ENCODE data around the gene TNS3.

TNS3 gene

DNA sequence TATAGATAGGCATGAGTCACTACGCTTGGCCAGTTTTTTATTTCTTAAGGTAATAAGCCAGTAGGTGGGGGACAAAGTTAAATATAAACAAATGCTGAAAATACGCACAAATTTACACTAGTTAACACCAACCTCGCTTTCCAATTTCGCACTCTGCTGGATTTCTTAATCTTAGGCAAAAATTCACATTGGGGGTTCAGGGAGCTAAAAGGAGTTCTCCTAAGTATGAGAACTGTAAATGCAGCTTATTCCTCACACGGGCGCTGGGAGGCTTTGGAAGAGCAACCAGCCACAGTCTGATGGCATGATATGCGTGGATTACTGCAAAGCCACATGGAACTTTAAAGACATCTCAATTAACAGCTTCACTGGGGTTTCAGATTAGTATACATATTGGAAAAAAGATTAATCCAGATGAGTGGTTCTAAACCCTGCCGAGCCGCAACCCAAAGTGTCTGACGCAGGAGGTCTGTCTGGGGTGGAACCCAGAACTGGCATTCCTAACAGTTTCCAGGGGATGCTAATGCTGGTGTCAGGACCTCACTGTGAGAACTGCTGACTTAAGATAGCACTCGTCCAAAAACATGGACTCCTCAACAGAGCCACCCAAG lies 16.2 kb downstream of the TNS3 start:
- CTCF ChIA-PET = interaction anchor here (1.5 kb wide), 1 partner anchor 9 kb away, joined by 4 read pairs; no protein-coding TSS in a partner anchor
- TF ChIP-seq, protein P1, sequence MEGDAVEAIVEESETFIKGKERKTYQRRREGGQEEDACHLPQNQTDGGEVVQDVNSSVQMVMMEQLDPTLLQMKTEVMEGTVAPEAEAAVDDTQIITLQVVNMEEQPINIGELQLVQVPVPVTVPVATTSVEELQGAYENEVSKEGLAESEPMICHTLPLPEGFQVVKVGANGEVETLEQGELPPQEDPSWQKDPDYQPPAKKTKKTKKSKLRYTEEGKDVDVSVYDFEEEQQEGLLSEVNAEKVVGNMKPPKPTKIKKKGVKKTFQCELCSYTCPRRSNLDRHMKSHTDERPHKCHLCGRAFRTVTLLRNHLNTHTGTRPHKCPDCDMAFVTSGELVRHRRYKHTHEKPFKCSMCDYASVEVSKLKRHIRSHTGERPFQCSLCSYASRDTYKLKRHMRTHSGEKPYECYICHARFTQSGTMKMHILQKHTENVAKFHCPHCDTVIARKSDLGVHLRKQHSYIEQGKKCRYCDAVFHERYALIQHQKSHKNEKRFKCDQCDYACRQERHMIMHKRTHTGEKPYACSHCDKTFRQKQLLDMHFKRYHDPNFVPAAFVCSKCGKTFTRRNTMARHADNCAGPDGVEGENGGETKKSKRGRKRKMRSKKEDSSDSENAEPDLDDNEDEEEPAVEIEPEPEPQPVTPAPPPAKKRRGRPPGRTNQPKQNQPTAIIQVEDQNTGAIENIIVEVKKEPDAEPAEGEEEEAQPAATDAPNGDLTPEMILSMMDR (IDR thresholded peaks at IDR 0.05; ENCODE audit: control extremely low read depth, extremely low read depth, low read depth, missing control alignments) = no peak
- no peak for DNase-seq (ENCODE audit: extremely low spot score)
- POLR2A ChIA-PET = no interaction called here

DNA sequence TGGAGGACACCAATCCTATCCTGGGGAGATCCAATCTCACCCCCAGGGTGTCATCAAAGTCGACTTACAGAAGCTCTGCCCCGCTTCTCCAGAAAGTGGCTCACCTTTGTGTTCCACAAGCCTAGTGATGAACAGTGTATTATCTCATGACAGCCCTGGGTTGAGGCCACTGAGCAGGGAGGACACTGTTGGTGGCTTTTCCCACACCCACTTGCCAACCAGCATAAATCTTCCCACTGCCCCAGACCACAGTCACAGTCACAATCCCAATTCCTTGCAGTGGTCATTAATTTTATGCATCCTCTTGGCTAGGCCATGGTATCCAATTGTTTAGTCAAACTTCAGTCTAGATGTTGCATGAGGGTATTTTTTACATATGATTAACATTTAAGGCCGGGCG lies 18.4 kb downstream of the TNS3 start:
- TF ChIP-seq, protein P1 (IDR thresholded peaks at IDR 0.05; ENCODE audit: control extremely low read depth, extremely low read depth, low read depth, missing control alignments) = no peak
- ChIA-PET CTCF (interaction anchor here (0.8 kb wide), 1 partner anchor 21 kb away, joined by 3 read pairs; no protein-coding TSS in a partner anchor), POLR2A (no interaction called here)
- no peak for DNase-seq (ENCODE audit: extremely low spot score)

DNA sequence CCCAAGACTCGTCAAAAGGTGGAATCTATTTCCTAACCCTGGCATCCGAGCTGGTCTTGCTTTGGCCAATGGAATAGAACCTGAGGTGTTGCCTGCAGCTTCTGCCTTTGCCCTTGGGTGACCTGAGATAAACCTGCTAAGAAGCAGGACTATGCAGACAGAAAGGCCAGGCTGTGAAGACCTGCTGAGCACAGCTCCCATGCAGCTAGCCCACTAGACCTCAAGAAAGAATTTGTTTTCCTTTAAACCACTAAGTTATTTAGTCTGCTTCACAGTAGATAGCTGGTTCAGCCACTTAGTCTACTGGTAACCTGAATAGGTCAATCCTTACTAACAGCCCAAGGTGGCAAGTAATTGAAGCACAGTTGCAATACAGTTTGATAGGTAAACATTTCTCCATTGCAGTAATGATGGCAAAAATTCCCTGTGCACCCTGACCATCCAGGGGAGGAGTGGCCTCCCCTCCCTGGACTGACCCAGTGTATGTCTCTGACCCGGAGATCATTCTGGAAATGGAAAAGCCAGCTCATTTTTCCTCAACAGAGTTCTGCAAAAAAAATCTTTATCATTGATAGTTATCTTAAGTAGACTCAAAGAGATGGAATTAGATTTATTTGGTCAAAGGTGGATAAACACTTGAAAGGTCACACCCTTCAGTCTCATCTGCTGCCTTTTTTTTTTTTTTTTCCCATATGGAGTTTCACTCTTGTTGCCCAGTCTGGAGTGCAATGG lies 20.0 kb downstream of the TNS3 start:
- ChIA-PET CTCF (no interaction called here), POLR2A (no interaction called here)
- no peak for DNase-seq (ENCODE audit: extremely low spot score)
- TF ChIP-seq, protein P1 (IDR thresholded peaks at IDR 0.05; ENCODE audit: control extremely low read depth, extremely low read depth, low read depth, missing control alignments) = no peak

DNA sequence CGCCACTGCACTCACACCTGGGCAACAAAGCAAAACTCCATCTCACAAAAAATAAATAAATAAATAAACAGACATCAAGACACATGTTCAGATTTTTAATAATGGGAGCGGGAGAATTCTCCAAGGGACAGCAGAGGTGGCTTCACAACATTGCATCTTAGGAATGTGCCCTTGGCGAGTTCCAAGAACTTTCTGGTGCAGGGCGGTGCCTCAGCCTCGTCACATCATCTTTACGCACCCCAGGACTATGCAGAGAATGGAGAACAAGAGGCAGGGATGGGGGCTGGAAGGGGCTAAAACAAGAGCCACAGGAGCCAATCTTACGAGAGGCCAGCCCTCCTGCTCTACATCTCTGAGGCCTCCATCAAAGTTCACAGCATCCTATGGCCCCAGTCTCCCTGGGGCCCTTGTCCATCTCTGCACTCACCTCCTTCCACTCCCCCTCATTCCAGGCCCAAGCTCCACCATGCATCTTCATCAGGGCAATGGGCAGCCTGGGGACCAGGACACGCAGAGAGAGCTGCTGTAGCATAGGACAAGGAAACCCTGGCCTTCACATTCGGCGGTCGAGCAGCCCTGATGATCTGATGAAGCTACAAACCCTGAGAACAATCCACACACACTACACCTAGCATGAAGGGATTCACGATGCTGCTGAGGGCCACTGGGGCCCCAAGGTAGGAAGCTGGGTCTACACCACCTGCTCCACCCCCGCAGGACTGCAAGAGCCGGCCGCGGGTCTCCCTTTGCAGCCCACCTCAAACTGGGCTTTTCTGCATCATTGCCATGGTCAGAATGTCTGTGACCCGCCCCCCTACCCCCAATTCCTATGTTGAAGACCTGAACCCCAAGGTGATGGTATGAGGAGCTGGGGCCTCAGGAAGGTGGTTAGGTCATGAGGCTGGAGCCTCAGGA lies 22.3 kb downstream of the TNS3 start:
- no peak for DNase-seq (ENCODE audit: extremely low spot score)
- TF ChIP-seq, protein P1 (IDR thresholded peaks at IDR 0.05; ENCODE audit: control extremely low read depth, extremely low read depth, low read depth, missing control alignments) = no peak
- POLR2A ChIA-PET = no interaction called here
- CTCF ChIA-PET = no interaction called here

DNA sequence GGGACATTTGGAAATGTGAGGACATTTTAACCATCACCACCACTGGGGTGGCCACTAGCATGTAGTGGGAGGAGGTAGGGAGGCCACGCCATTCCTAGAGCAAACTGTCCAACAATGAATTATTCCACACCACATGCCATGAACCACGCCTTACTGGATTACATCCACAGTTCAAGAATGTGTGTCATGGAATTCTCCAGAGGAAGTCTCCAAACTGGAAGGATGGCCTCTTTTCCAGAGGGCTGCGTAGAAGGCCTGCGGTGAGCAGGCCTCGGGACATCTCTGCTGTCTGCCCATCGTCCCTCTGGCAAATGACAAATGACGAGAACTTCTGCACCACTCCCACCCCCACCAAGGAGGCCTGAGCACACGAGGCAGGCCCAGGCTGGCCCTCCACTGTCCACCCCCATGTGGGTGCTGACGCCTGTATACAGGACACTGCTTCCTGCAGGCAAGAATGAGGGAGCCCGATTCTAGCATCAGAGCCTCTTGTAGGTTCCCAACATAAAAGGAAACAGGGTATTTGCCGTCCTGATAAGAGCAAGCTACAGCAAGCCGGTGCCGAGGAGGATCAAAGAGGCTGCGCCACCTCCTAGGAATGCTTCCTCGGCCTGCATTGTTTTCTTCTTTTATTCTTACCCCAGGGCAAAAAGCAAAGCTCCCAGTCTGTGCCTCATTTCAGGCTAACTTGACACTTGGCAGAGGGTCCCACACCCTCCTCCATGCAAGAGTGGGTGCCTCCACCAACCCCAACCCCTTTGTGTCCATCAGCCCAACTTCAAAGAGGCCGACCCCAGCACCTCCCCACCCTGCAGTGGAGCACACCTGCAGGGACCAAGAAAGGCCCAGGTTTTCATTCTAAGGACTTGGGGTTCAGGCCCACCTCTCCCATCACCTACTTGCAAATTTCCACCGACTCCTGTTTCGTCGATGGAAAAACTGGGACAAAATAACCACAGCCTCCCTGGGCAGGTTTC lies 23.9 kb downstream of the TNS3 start:
- CTCF ChIA-PET = no interaction called here
- TF ChIP-seq, protein P1 (IDR thresholded peaks at IDR 0.05; ENCODE audit: control extremely low read depth, extremely low read depth, low read depth, missing control alignments) = no peak
- POLR2A ChIA-PET = no interaction called here
- DNase-seq (ENCODE audit: extremely low spot score) = no peak

Measured in GM10248 (cell line).